ENCODE results near the gene MAT2A.
"Not testable (repeated sequence)": the region's sequence is repeated elsewhere in the genome, so short reads cannot be mapped to it uniquely, and the experiment has no call there.

MAT2A gene

DNA sequence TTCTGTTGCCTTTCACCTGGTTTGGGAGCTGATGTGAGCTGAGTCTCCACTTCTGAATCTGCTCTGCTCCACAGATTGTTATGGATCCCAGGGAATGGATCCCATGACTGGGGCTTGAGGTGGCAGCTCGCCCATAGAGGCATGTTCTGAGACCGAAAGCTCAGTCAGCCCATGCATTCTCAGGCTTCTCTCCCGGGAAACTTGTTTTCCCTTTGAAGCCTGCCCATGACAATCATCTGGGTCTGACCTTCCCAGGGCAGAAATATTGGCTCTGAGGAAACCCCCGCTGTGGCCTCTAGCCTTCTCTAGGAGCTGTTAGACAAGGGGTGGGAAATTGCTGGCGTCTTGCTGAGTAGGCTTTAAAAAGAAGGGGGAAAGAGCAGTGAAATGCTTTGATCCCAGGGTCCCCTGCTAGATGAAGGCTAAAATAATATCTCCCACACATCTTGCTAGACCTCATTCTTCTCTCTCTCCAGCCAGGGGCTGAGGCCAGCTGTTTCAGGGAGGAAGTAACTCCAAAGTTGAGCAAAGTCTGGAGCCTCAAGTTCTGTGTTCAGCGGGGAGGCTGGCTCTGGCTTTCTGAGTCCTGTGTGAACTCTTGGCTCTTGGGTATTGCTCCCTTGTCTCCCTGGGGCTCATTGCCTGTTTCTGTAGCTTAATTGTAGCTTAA is 40.4 kb downstream of the MAT2A start:
- DNase-seq, result no peak

DNA sequence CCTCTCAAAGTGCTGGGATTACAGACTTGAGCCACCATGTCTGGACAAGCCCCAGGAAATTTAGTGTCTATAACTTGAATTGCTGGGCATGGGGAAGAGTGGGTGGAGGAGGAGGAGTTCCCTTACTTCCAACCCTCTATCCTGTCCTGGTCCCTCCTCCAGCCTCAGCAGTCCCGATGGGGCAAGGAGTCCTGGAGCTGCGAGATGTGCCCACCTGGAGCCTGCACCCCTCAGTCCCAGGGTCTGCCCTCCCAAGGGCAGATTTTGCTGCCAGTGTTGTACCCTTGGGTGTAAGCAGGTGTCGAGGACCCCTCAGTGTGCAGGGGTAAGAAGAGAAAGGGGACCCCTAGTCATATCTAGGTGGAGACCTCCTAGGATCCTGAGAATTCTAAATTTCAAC is 41.2 kb downstream of the MAT2A start:
- DNase-seq, result no peak

DNA sequence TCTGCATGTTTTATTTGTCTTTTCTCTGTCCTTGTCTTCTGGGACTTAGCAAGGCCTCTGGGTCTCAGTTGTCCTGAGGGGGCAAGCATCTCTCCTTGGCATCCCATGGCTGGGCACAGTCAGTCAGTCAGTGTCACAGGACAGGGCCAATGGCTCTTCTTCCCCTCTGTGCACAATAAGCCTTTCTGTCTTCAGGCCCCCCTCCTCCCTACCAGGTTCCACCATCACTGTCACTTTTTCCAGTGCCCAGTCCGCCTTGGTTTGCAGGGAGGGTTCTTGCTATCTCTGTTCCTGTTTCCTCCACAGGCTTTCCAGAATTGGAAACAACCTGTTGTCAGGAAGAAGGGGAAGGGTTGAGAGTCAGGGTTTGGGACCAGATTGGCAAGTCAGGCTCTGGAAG is 43.5 kb downstream of the MAT2A start:
- no peak for DNase-seq

DNA sequence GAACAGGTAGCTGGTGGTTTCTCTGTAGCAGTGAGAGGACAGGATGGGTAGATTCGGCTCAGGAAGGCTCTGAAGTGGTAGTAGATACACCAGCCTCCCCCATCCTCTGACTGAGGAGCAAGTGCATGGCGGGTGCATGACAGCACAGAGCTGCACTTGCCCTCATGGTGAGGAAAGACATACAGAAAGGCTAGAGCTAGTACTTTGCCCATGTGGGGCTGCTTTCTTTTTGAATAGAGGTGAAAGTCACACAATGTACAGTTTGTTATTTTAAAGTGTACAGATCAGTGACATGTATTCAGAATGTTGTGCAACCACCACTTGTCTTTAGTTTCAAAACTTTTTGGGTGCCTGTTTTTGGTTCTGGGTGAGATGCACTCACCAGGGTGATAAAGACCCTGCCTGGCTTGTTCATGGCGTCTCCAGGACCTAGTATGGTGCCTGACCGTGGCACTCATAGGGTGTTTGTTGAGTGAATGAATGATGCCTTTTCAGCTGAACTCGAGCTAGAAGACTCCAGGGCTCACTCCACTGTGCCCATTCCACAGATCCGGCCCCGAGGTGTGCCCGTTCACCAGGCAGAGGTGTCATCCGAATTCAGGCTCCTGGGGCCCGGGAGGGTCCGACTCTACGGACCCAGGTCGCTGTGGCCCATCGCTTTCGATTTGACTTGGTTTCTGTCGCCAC is 44.8 kb downstream of the MAT2A start:
- no peak for DNase-seq

DNA sequence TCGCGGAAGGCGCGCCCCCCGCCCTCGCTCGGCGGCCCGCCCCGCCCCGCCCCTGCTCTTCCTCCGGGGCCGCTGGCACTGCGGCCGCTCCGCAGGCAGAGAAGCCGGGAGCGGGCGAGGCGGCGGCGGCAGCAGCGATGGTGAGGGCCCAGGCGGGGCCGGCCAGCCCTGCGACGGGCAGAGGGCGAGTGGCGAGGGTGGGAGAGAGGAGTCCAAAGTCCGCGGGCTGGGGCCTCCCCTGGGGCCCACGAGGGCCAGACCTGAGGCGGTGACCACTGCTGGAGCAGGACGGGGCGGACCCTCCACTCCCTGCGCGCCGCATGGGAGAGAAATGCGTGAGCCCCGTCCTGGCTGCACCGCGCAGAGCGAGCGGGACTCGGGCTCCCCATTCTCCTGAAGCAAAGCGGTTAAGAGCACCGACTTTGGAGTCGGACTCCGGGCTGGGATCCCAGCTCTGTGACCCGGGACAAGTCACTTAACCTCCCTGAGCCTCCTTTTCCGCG is 45.4 kb downstream of the MAT2A start, which contains the start of gene VAMP5:
Gene VAMP5, plus strand, starts transcription at position 78 of the 503 bp plus-strand sequence. Its CDS starts 60 bp downstream, at position 138.
- DNase-seq, result no peak

DNA sequence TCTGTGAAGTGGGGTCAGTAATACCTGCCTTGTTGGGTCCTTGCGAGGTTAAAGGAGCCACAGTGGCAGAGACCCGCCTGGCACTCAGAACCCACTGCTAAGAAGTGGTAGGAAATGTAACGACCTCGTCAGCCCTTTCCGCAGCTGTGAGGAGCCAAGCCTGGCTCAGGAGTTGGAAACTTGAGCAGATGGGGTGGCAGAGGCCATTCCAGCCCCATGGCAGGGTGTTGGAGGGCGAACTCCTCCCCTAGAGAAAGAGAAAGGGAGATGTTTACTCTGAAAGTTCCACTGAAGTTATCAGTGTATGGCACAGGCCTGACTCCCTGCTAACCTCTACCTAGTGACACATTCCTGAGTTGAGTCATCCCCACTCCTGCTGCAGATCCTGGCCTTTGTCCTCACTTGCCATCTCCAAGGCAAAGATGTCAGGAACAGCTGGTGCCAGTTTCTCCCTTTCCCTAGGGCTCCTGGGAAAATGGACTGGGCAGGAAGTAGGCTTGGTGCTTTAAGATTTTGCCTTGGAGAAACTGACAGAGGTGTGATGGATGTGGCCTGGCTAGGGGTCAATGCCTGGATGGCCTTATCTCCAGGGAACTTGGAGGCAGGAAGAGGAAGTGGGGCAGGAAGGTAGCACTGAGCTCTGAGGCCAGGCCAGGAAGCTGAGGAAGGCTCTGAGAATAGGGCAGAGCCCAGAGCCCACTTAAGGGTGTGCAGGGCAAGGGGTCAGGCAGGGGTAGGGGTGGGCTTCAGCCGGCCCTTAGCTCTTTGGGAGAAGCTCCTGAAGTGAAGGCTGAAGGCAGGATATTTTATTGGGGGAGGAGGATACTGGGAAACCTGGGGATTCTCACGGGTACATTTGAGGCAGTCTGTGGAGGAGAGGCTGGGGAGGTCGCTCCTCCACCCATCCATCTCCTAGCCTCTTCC is 46.2 kb downstream of the MAT2A start:
- no peak for DNase-seq

DNA sequence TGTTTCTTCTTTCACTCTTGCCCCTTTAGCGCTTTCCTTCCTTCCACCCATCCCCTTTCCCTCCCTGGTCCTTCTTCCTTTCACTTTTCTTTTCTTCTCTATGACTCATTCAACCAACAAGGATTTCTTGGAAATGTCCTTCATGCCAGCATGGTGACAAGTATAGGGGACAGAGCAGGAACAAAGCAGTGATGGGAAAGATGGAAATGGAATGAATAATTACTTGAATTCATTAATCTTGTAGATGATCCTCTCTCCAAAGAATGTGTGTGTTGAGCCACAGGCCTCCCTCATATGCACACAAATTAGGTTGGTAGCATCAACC is 46.8 kb downstream of the MAT2A start:
- no peak for DNase-seq

DNA sequence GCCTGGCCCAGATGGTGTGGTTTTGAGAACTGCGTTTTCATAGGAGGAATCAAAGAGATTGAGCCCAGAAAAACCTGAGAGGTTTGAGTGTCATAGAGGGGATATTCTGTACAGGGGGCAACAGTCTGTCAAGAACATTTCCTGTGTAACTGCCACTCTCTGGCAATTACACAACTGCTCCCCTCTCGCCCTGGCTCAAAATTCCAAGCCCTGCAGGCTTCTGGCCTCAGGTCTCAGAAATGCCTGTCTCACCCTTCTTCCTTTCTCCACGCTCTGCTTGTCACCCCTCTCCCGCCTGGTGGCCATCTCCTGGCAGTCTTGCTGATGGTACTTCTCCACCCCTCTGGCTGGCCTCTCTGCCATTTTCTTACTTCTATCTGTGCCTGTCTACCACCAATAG is 49.3 kb downstream of the MAT2A start:
- no peak for DNase-seq

DNA sequence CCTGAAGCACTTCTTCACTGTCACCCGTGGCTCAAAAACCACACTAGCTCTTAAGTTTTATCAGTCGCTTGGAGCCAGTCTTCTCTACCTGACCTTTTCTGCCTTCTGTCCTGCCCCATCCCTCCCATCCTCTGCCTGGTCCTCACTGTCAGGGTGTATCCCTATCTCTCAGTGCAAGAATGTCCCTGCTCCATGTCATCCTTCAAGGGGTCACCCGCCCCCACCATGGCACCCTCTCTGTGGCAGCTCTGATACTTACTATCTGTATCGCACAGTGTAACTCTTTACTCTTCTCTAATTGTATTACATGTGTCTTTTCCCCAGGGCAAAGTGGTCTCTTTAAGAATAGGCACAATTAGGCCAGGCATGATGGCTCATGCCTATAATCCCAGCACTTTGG is 49.7 kb downstream of the MAT2A start:
- no peak for DNase-seq

DNA sequence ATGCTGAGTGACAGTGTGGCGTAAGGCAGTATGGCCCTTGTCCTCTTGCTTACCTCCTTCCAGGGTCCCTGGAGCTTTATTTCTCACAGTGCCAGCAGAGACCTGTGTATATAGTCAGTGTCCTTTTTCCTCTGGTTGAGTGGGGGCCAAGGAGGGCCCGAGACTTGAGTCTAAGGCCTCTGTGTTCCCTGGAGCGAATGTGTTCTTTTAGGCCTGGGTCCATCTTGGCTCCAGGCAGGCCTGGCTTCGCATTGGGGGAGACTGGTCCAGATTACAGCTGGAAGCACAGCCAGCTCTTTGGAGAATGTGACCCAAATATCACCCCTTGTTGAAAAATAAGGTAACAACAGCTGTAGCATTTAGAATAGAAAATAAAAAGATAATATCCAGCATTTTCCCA is 50.2 kb downstream of the MAT2A start:
- DNase-seq, result no peak

DNA sequence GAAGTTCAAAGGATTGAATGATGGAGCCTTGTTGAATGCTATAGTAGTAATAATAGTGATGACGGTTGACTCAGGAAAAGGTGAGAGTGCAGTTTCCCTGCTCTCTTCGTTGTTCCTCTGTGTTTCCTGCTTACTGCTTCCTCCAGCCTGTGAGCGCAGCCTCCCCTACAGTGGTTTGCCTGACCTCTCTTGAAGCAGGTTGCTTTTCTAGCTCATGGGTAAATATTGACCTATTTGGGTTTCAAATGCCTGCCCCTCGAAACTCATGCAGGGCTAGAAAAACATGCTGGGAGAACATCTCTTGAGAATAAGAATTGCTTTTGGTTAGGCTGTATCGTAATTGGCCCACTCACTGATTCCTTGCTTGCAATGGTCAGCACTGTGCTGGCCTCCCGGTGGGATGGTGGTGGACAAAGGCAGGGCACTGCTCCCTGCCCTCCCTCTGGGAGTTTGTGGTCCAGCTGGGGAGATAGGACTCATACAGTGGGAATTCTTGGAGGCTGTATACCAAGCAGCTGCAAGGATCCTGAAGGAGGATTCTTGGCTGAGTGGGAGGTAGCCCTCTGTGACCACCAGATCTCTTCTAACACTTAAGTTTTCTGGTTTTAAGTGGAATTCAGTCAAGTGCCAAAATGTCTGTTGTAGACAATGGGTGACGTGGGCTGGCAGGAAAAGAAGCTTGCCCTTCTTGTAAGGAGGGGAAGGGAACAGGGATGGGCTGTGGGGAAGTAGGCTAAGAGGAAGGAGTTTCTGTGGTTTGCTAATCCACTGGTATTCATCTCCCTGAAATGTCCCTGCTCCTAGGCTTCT is 51.2 kb downstream of the MAT2A start:
- DNase-seq, result no peak

DNA sequence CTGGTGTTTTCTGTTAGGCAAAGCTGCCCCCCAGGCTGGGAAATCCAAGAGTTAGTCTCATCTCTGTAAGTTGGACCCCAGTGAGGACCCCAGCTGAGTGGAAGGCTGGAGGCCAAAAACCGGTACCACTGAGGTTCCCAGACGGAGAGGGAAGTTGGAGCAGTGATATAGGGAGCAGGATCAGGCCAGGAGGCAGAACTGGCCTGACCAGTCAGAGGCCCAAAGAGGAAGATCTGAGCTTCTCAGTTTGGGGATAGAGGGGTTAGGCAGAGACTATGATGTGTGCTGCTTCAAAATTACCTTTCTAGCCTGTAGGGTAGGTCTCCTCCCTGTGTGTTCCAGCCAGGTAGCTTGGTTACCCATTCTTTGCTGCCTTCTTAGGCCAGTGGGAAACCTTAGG is 52.0 kb downstream of the MAT2A start:
- no peak for DNase-seq

DNA sequence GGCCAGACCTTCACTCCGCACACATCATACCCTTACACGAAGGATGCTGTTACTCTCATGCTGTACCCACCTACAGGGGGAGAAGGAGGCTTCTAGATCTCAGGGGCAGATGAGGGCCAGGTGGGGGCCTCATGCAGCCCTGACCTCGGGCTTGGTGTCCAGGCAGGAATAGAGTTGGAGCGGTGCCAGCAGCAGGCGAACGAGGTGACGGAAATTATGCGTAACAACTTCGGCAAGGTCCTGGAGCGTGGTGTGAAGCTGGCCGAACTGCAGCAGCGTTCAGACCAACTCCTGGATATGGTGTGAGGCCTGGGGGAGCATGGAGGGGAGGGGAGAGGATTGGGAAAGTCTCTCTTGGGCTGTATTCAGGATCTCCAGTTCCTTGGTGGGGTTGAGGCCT is 52.6 kb downstream of the MAT2A start:
- no peak for DNase-seq

DNA sequence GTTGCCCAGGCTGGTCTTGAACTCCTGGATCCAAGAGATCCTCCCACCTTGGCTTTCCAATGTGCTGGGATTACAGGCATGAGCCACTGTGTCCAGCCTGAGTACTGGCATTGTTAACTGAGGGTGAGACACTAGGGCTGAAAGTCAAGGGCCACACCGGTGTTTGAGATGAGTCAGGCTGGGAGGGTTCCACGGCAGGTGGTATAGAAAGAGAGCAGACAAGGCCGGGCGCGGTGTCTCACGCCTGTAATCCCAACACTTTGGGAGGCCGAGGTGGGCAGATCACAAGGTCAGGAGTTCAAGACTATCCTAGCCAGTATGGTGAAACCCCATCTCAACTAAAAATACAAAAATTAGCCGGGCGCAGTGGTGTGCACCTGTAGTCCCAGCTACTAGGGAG is 53.3 kb downstream of the MAT2A start:
- DNase-seq, result not testable (repeated sequence)

DNA sequence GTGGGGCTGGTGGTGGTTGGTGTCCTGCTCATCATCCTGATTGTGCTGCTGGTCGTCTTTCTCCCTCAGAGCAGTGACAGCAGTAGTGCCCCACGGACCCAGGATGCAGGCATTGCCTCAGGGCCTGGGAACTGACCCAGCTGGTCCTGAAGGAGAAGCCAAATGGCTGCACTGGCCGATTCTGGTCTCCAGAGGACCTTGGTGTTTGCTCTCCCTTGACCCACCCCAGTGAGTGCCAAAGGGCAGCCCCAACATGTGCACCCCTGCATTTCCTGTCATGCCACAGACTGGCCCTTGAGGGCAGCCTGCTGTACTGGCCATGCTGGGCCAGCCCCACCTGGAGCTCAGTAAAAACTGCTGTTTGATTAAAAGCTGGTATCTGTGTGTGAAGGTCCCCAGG is 54.1 kb downstream of the MAT2A start:
- no peak for DNase-seq
